Ishikawa (cell line): ENCODE data around the gene KRCC1.

Experiments
- CEBPB ChIP-seq: IDR thresholded peaks from 2 replicates; pipeline ENCODE4 v1.6.1; 2012
- CREB1 ChIP-seq: IDR thresholded peaks from 2 replicates; pipeline ENCODE4 v1.6.1; 2012; ENCODE audit warnings: low read depth
- EGR1 ChIP-seq: IDR thresholded peaks from 2 replicates; pipeline ENCODE4 v1.6.1; 2012
- EP300 ChIP-seq: IDR thresholded peaks from 2 replicates; pipeline ENCODE4 v1.6.1; 2012; ENCODE audit warnings: borderline replicate concordance
- FOXM1 ChIP-seq: IDR thresholded peaks from 2 replicates; pipeline ENCODE4 v1.6.1; 2012; ENCODE audit warnings: low read depth, borderline replicate concordance
- MAX ChIP-seq: IDR thresholded peaks from 2 replicates; pipeline ENCODE4 v1.6.1; 2012
- NFIC ChIP-seq: IDR thresholded peaks from 2 replicates; pipeline ENCODE4 v1.6.1; 2012
- RAD21 ChIP-seq: IDR thresholded peaks from 2 replicates; pipeline ENCODE4 v1.6.1; 2012; ENCODE audit warnings: low read depth
- TAF1 ChIP-seq: IDR thresholded peaks from 2 replicates; pipeline ENCODE4 v1.6.1; 2012; ENCODE audit warnings: low read depth, mild to moderate bottlenecking
- TCF12 ChIP-seq: IDR thresholded peaks from 2 replicates; pipeline ENCODE4 v1.6.1; 2012; ENCODE audit warnings: low read depth
- TEAD4 ChIP-seq: IDR thresholded peaks from 2 replicates; pipeline ENCODE4 v1.6.1; 2012
- YY1 ChIP-seq: IDR thresholded peaks from 2 replicates; pipeline ENCODE4 v1.6.1; 2012; ENCODE audit warnings: low read depth
- ZBTB7A ChIP-seq: IDR thresholded peaks from 2 replicates; pipeline ENCODE4 v1.6.1; 2012; ENCODE audit warnings: low read depth
- TF ChIP-seq, protein P1 (sequence below): IDR thresholded peaks from 2 replicates; pipeline ENCODE4 v1.6.1; 2012
- TF ChIP-seq, protein P2 (sequence below): IDR thresholded peaks from 2 replicates; pipeline ENCODE4 v1.6.1; 2012; ENCODE audit warnings: low read depth, mild to moderate bottlenecking

The KRCC1 gene

GRCh38 chr2:88097192-88097591, 41.6 kb upstream of the KRCC1 start:
- TF ChIP-seq TCF12, result no peak
- TF ChIP-seq, protein P1, sequence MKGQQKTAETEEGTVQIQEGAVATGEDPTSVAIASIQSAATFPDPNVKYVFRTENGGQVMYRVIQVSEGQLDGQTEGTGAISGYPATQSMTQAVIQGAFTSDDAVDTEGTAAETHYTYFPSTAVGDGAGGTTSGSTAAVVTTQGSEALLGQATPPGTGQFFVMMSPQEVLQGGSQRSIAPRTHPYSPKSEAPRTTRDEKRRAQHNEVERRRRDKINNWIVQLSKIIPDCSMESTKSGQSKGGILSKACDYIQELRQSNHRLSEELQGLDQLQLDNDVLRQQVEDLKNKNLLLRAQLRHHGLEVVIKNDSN, result no peak
- no peak for TF ChIP-seq YY1
- no peak for TF ChIP-seq CREB1
- no peak for TF ChIP-seq CEBPB
- TF ChIP-seq, protein P2, sequence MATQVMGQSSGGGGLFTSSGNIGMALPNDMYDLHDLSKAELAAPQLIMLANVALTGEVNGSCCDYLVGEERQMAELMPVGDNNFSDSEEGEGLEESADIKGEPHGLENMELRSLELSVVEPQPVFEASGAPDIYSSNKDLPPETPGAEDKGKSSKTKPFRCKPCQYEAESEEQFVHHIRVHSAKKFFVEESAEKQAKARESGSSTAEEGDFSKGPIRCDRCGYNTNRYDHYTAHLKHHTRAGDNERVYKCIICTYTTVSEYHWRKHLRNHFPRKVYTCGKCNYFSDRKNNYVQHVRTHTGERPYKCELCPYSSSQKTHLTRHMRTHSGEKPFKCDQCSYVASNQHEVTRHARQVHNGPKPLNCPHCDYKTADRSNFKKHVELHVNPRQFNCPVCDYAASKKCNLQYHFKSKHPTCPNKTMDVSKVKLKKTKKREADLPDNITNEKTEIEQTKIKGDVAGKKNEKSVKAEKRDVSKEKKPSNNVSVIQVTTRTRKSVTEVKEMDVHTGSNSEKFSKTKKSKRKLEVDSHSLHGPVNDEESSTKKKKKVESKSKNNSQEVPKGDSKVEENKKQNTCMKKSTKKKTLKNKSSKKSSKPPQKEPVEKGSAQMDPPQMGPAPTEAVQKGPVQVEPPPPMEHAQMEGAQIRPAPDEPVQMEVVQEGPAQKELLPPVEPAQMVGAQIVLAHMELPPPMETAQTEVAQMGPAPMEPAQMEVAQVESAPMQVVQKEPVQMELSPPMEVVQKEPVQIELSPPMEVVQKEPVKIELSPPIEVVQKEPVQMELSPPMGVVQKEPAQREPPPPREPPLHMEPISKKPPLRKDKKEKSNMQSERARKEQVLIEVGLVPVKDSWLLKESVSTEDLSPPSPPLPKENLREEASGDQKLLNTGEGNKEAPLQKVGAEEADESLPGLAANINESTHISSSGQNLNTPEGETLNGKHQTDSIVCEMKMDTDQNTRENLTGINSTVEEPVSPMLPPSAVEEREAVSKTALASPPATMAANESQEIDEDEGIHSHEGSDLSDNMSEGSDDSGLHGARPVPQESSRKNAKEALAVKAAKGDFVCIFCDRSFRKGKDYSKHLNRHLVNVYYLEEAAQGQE, result no peak
- TF ChIP-seq TAF1, result no peak
- no peak for TF ChIP-seq NFIC
- TF ChIP-seq RAD21, result no peak
- TF ChIP-seq EGR1, result no peak
- TF ChIP-seq FOXM1, result no peak
- no peak for TF ChIP-seq TEAD4
- TF ChIP-seq ZBTB7A, result no peak
- TF ChIP-seq EP300, result no peak
- TF ChIP-seq MAX, result no peak

DNA sequence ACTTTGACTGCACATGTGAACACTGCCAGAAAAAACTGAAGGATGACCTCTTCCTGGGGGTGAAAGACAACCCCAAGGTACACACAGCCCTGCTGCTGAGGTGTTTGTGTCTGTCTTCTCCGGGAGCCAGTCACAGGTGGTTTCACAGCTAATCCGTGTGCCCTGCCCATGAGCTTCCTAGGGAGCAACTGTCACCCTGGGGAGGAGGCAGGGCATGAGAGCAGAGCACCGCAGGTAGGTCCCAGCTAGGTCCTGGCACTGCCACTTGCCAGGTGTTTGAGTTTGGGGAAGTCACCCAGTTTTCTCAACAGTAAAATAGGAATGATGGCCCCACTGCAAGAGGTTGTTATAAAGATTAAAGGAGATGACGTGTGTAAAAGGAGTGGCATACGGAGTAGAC, 41.1 kb upstream of the KRCC1 start:
- TF ChIP-seq, protein P1, result no peak
- TF ChIP-seq CEBPB, result no peak
- TF ChIP-seq YY1, result no peak
- TF ChIP-seq EP300, result no peak

- TF ChIP-seq TCF12 (no peak), EGR1 (no peak), FOXM1 (no peak)
Observed at GRCh38 chr2:88095022-88095421, 39.4 kb upstream of the KRCC1 start.

DNA sequence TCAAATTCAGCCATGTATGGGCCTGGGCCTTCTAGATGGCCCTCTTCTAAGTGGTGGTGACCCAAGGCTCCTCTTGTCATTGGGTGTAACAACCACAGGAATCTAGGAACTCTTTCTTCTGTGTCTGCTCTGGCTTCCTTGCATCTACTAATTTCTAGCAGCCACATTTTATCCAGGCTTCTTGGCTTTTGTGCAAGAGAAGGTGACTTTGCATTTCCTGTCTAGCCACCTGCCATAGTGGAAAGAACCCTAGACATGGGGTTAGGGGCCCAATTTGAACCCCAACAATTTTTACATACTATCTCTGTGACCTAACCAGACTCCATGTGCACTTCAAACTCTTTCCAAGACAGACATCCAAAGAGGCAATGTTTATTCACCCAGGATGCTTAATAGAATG, 37.2 kb upstream of the KRCC1 start:
- TF ChIP-seq ZBTB7A, result no peak
- no peak for TF ChIP-seq TCF12
- no peak for TF ChIP-seq RAD21
- TF ChIP-seq, protein P1, result no peak

GRCh38 chr2:88091943-88092342, 36.4 kb upstream of the KRCC1 start:
- TF ChIP-seq, protein P1, result no peak
- TF ChIP-seq CREB1 (no peak), RAD21 (no peak), ZBTB7A (no peak), EP300 (no peak), CEBPB (no peak), MAX (no peak), TAF1 (no peak), NFIC (no peak), TCF12 (no peak), TEAD4 (no peak), YY1 (no peak), FOXM1 (no peak), EGR1 (no peak)
- TF ChIP-seq, protein P2, result no peak
